ENCODE data around the gene VSIR.

The VSIR gene

GRCh38 chr10:71806704-71807556 is 33.6 kb upstream of the VSIR start:
- no peak for DNase-seq

- no peak for DNase-seq
Observed at GRCh38 chr10:71805776-71806703, 32.7 kb upstream of the VSIR start.

GRCh38 chr10:71804077-71804476 is 30.8 kb upstream of the VSIR start:
- no peak for DNase-seq

GRCh38 chr10:71802715-71803488 is 29.6 kb upstream of the VSIR start:
- DNase-seq, result no peak

GRCh38 chr10:71802235-71802634 is 28.9 kb upstream of the VSIR start:
- no peak for DNase-seq

GRCh38 chr10:71801361-71801760 is 28.0 kb upstream of the VSIR start:
- DNase-seq, result no peak

- DNase-seq, result no peak
Observed at GRCh38 chr10:71799608-71800453, 26.5 kb upstream of the VSIR start.

GRCh38 chr10:71799112-71799511 is 25.8 kb upstream of the VSIR start:
- no peak for DNase-seq

GRCh38 chr10:71798308-71798624 is 24.9 kb upstream of the VSIR start:
- no peak for DNase-seq

GRCh38 chr10:71797533-71798307 is 24.4 kb upstream of the VSIR start:
- DNase-seq, result no peak

- no peak for DNase-seq
Observed at GRCh38 chr10:71796749-71797405, 23.6 kb upstream of the VSIR start.

- no peak for DNase-seq
Observed at GRCh38 chr10:71795248-71795647, 21.9 kb upstream of the VSIR start.

GRCh38 chr10:71790749-71791440 is 17.6 kb upstream of the VSIR start:
- DNase-seq, result no peak

- DNase-seq, result no peak
Observed at GRCh38 chr10:71789871-71790270, 16.6 kb upstream of the VSIR start.

GRCh38 chr10:71788954-71789353 is 15.6 kb upstream of the VSIR start:
- no peak for DNase-seq

GRCh38 chr10:71784679-71785272 is 11.5 kb upstream of the VSIR start:
- no peak for DNase-seq

- DNase-seq, result no peak
Observed at GRCh38 chr10:71783917-71784678, 10.8 kb upstream of the VSIR start.

GRCh38 chr10:71782917-71783490 is 9.7 kb upstream of the VSIR start:
- DNase-seq, result no peak

Data from activated CD4-positive, alpha-beta T cell treated with anti-CD3 and anti-CD28 coated beads, Interleukin-2, amount 50 U/mL, for 1 hour (primary cell).